SK-N-MC (cell line): ENCODE data around the gene CSNK2A3.

Experiments
- DNase-seq: peaks from one replicate; pipeline ENCODE4 v3.0.0-alpha.2; 2011; ENCODE audit warnings: low read depth, low spot score
- H3K27ac ChIP-seq: fragments of 200-600 bp; sonication (generic); 2 replicates; pipeline ENCODE4 v1.5.1; 2016; ENCODE audit warnings: mixed run types
- H3K36me3 ChIP-seq: fragments of 200-600 bp; sonication (generic); 2 replicates; pipeline ENCODE4 v1.6.1; 2017; ENCODE audit warnings: antibody characterized with exemption, low read length, mixed read lengths; ENCODE audit not compliant: insufficient read depth
- H3K4me3 ChIP-seq: fragments of 200-600 bp; sonication (generic); 2 replicates; pipeline ENCODE4 v1.5.1; 2016
- H3K9ac ChIP-seq: fragments of 200-600 bp; sonication (generic); 2 replicates; pipeline ENCODE4 v1.8.0; 2017; ENCODE audit warnings: mixed run types, mixed read lengths; ENCODE audit not compliant: insufficient read length
- H3K9me3 ChIP-seq: fragments of 200-600 bp; sonication (generic); 2 replicates; pipeline ENCODE4 v1.6.1; 2017; ENCODE audit warnings: low read depth, mild to moderate bottlenecking, antibody characterized with exemption, low read length, moderate library complexity, mixed read lengths
- EZH2 ChIP-seq: fragments of 200-600 bp; sonication (generic); IDR thresholded peaks from one replicate; pipeline ENCODE4 v1.6.1; 2017; ENCODE audit warnings: antibody characterized with exemption
- FOXP2 ChIP-seq: optimal IDR thresholded peaks from 2 replicates; pipeline ENCODE3; 2011; ENCODE audit warnings: mild to moderate bottlenecking, moderate library complexity; ENCODE audit not compliant: insufficient read depth; ENCODE audit errors: extremely low read length, control extremely low read depth
- POLR2AphosphoS5 ChIP-seq: IDR thresholded peaks from 2 replicates; pipeline ENCODE4 v1.6.1; 2012; ENCODE audit warnings: mild to moderate bottlenecking, low read depth, low read length, borderline replicate concordance

Gene CSNK2A3

GRCh38 chr11:11306855-11307254 lies 46.2 kb downstream of the CSNK2A3 start:
- H3K4me3 ChIP-seq: no peak overlapping the region
- H3K27ac ChIP-seq: no peak overlapping the region
- no peaks in the 10 kb centered on the region for H3K36me3 ChIP-seq
- no peaks in the 10 kb centered on the region for H3K9me3 ChIP-seq
- no peak for DNase-seq
- H3K9ac ChIP-seq: no peak overlapping the region
- TF ChIP-seq POLR2AphosphoS5 (no peak), EZH2 (no peak), FOXP2 (no peak)

- Histone ChIP-seq H3K4me3 (no peak overlapping the region), H3K36me3 (no peaks in the 10 kb centered on the region), H3K9me3 (no peaks in the 10 kb centered on the region), H3K9ac (no peak overlapping the region), H3K27ac (no peak overlapping the region)
- no peak for DNase-seq
- no peak for TF ChIP-seq POLR2AphosphoS5
- TF ChIP-seq EZH2: no peak
- no peak for TF ChIP-seq FOXP2
These were observed 48.5 kb downstream of the CSNK2A3 start for GRCh38 chr11:11304550-11304949.

DNA sequence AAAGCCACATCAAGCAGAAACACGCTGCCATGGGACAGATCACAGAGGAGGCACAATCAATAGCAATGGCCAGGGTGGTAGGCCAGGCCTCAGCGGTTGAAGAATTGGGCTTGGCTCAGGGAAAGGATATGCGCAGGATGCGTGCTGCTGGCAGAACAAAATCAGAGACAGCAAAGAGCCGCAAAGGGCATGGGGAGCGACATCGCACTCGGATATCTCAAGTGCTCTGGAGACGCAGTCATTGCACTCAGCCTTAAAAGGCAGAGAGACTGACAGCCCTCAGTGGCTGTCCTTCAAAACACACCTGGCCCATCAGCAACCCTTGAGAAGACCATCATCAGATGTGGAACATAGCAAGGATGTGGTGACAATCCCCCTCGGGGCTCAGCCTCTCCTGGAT lies 50.5 kb downstream of the CSNK2A3 start:
- no peak overlapping the region for H3K4me3 ChIP-seq
- H3K9me3 ChIP-seq: no peaks in the 10 kb centered on the region
- TF ChIP-seq FOXP2 (no peak), POLR2AphosphoS5 (no peak), EZH2 (no peak)
- no peaks in the 10 kb centered on the region for H3K36me3 ChIP-seq
- no peak overlapping the region for H3K27ac ChIP-seq
- no peak for DNase-seq
- no peak overlapping the region for H3K9ac ChIP-seq
